ENCODE results near the gene MRGPRD. TPM values are rescaled to one million over a fixed set of nuclear protein-coding genes. Genes with fewer than 3 reads are reported as not detected.
"Not testable (repeated sequence)": the region's sequence is repeated elsewhere in the genome, so short reads cannot be mapped to it uniquely, and the experiment has no call there.

MRGPRD gene
- total RNA-seq, 1 donor from 2014 or later: not detected

GRCh38 chr11:69006816-69007215, 26.0 kb upstream of the MRGPRD start:
- no peak for DNase-seq (ENCODE audit: low spot score)

GRCh38 chr11:69005631-69006368, 25.0 kb upstream of the MRGPRD start:
- no peak for DNase-seq (ENCODE audit: low spot score)

GRCh38 chr11:69005183-69005630, 24.4 kb upstream of the MRGPRD start:
- DNase-seq (ENCODE audit: low spot score): no peak

- DNase-seq (ENCODE audit: low spot score): no peak
Observed at GRCh38 chr11:69004411-69005182, 23.8 kb upstream of the MRGPRD start.

- DNase-seq (ENCODE audit: low spot score): no peak
Observed at GRCh38 chr11:69003866-69004367, 23.1 kb upstream of the MRGPRD start.

- no peak for DNase-seq (ENCODE audit: low spot score)
Observed at GRCh38 chr11:69003301-69003865, 22.6 kb upstream of the MRGPRD start.

GRCh38 chr11:69002570-69003231, 21.9 kb upstream of the MRGPRD start:
- DNase-seq (ENCODE audit: low spot score): no peak

- DNase-seq (ENCODE audit: low spot score): no peak
Observed at GRCh38 chr11:69002110-69002569, 21.4 kb upstream of the MRGPRD start.

GRCh38 chr11:69001243-69002081, 20.7 kb upstream of the MRGPRD start:
- peak; percentile 52 for DNase-seq (ENCODE audit: low spot score)

GRCh38 chr11:69000831-69001242, 20.1 kb upstream of the MRGPRD start:
- peak; percentile 87 for DNase-seq (ENCODE audit: low spot score)

- no peak for DNase-seq (ENCODE audit: low spot score)
Observed at GRCh38 chr11:69000391-69000790, 19.6 kb upstream of the MRGPRD start.

GRCh38 chr11:68999748-69000355, 19.1 kb upstream of the MRGPRD start:
- DNase-seq (ENCODE audit: low spot score): not testable (repeated sequence)

- no peak for DNase-seq (ENCODE audit: low spot score)
Observed at GRCh38 chr11:68999093-68999747, 18.4 kb upstream of the MRGPRD start.

GRCh38 chr11:68998390-68998911, 17.7 kb upstream of the MRGPRD start:
- DNase-seq (ENCODE audit: low spot score): peak; percentile 78

GRCh38 chr11:68997995-68998348, 17.2 kb upstream of the MRGPRD start:
- DNase-seq (ENCODE audit: low spot score): no peak

- DNase-seq (ENCODE audit: low spot score): no peak
Observed at GRCh38 chr11:68997124-68997994, 16.6 kb upstream of the MRGPRD start.

- no peak for DNase-seq (ENCODE audit: low spot score)
Observed at GRCh38 chr11:68996376-68997123, 15.8 kb upstream of the MRGPRD start.

- no peak for DNase-seq (ENCODE audit: low spot score)
Observed at GRCh38 chr11:68994894-68995285, 14.1 kb upstream of the MRGPRD start.

Measured in umbilical cord (tissue), 2 donors.